ENCODE measurements around the gene HMGCS2.

- TF ChIP-seq EZH2phosphoT487 (IDR thresholded peaks at IDR 0.05; ENCODE audit: insufficient read depth, low read depth), result no peak
- no peak for TF ChIP-seq EZH2 (IDR thresholded peaks at IDR 0.05; ENCODE audit: insufficient read depth, poor library complexity, severe bottlenecking)
These were observed 46.7 kb upstream of the HMGCS2 start for GRCh38 chr1:119815361-119815760.
